Measurements from ENCODE around the gene C1GALT1C1.
"Not testable (repeated sequence)": the region's sequence is repeated elsewhere in the genome, so short reads cannot be mapped to it uniquely, and the experiment has no call there.

C1GALT1C1 gene

GRCh38 chrX:120664081-120664480, 34.2 kb upstream of the C1GALT1C1 start:
- peak; percentile 11 for TF ChIP-seq CTCF (IDR thresholded peaks at IDR 0.05; ENCODE audit: control insufficient read depth, insufficient read depth, low read depth, low read length, missing control alignments)
- no peak overlapping the region for H3K4me3 ChIP-seq (ENCODE audit: control insufficient read depth, low read depth, low read length)
- no peak for DNase-seq (ENCODE audit: low read depth)

GRCh38 chrX:120662662-120663061, 32.8 kb upstream of the C1GALT1C1 start:
- no peak overlapping the region for H3K4me3 ChIP-seq (ENCODE audit: control insufficient read depth, low read depth, low read length)
- no peak for TF ChIP-seq CTCF (IDR thresholded peaks at IDR 0.05; ENCODE audit: control insufficient read depth, insufficient read depth, low read depth, low read length, missing control alignments)
- no peak for DNase-seq (ENCODE audit: low read depth)

DNA sequence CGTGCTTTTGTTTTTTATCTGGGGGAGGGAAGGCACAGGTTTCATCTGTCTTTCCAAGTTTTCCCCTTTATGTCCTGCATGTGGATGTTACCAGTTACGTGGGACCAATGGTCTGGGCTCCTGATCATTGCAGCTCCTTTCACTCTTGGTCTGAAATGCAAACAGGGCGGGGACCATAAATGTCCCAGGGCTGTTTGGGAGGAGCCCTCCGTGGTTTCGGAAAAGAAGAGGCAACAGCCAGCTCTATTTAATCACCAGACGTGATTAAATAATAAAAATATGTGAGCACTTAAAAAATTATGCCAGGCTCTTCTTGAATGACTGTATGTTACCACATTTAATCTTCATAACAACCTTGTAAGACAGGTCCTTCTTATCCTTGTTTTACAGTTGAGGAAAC, 30.8 kb upstream of the C1GALT1C1 start:
- H3K4me3 ChIP-seq (ENCODE audit: control insufficient read depth, low read depth, low read length) = no peak overlapping the region
- TF ChIP-seq CTCF (IDR thresholded peaks at IDR 0.05; ENCODE audit: control insufficient read depth, insufficient read depth, low read depth, low read length, missing control alignments) = no peak
- no peak for DNase-seq (ENCODE audit: low read depth)

DNA sequence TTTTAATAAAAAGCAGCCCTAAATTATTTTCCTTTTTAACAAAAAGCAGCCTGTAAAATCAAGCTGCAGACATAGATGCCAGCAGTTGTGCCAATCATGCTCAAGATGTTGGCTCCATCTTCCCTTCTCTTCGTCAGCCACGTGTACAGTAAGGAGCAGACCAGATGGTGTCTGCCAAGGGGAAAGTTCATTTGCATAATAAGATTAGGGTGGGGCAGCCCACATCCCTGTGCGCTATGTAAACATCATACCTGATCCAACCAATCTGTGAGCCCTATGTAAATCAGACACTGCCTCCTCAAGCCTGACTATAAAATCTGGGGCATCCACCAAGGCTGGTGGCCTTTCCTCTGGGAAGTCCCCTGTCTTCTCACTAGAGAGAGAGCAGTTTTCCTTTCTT, 23.1 kb upstream of the C1GALT1C1 start:
- no peak for DNase-seq (ENCODE audit: low read depth)
- H3K4me3 ChIP-seq (ENCODE audit: control insufficient read depth, low read depth, low read length) = no peak overlapping the region
- no peak for TF ChIP-seq CTCF (IDR thresholded peaks at IDR 0.05; ENCODE audit: control insufficient read depth, insufficient read depth, low read depth, low read length, missing control alignments)

DNA sequence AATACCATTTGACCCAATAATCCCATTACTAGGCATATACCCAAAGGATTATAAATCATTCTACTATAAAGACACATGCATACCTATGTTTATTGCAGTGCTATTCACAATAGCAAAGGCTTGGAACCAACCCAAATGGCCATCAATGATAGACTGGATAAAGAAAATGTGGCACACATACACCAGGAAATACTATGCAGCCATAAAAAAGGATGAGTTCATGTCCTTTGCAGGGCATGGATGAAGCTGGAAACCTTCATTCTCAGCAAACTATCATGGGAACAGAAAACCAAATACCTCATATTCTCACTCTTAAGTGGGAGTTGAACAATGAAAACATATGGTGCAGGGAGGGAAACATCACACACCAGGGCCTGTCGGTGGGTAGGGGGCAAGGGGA, 22.4 kb upstream of the C1GALT1C1 start:
- not testable (repeated sequence) for H3K4me3 ChIP-seq (ENCODE audit: control insufficient read depth, low read depth, low read length); DNase-seq (ENCODE audit: low read depth)

DNA sequence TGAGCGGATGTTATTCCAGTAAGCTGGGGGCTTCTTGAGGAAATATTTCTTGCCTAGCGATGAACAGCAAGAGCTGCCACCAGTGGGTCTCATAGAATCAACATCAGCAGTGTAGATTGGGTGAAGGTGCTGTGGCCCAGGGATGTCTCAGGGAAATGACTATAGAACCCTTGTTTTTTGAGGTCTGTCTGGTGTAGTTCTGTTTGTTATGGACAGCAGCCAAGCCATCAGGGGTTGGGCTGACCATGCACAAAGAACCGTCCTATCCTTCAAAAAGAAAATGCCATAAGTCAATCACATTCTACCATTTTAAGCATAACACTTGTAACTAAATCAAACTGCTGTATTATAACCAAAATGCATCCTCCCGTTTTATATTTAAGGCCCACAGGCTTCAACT, 17.3 kb upstream of the C1GALT1C1 start:
- TF ChIP-seq CTCF (IDR thresholded peaks at IDR 0.05; ENCODE audit: control insufficient read depth, insufficient read depth, low read depth, low read length, missing control alignments) = no peak
- H3K4me3 ChIP-seq (ENCODE audit: control insufficient read depth, low read depth, low read length) = no peak overlapping the region

DNA sequence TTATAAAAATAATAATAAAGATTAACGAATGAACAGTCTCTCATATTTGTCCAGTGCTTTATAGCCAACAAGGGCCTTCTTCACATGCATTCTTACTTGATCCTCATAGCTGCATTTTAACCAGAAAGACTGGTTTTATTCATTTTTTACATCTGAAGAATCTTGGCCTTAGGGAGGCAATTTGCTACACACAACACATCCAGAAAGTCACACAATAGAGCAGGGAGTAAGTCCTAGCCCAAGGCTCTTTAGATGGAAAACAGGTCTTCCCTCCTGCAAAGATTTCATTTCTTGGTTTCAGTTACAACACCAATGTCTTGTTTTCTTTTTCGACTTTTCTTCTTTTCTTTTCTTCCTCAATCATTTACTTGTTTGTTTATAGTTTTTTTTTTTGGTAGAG, 13.0 kb upstream of the C1GALT1C1 start:
- no peak overlapping the region for H3K4me3 ChIP-seq (ENCODE audit: control insufficient read depth, low read depth, low read length)
- no peak for TF ChIP-seq CTCF (IDR thresholded peaks at IDR 0.05; ENCODE audit: control insufficient read depth, insufficient read depth, low read depth, low read length, missing control alignments)
- DNase-seq (ENCODE audit: low read depth) = no peak

More for the DNA sequence above, 17.3 kb upstream of the C1GALT1C1 start:
- no peak for DNase-seq (ENCODE audit: low read depth)
